A549 treated with CpdA at 1 μM for 4 hours (cell line): ENCODE results near the gene HMGCS1. TPM values are rescaled to one million over a fixed set of nuclear protein-coding genes. Genes with fewer than 3 reads are reported as not detected.

Source experiments
- total RNA-seq: library from RNA; stranded (reverse); fragments of 200-300 nt; extraction: Qiagen RNA extraction; gene quantifications from 5 replicates; pipeline ENCODE4 v1.2.3, GENCODE V29; 2022; ENCODE audit warnings: low read depth

Gene HMGCS1
- 47.8 to 59.0 TPM (median 55.7 TPM) in 5 replicates for total RNA-seq

DNA sequence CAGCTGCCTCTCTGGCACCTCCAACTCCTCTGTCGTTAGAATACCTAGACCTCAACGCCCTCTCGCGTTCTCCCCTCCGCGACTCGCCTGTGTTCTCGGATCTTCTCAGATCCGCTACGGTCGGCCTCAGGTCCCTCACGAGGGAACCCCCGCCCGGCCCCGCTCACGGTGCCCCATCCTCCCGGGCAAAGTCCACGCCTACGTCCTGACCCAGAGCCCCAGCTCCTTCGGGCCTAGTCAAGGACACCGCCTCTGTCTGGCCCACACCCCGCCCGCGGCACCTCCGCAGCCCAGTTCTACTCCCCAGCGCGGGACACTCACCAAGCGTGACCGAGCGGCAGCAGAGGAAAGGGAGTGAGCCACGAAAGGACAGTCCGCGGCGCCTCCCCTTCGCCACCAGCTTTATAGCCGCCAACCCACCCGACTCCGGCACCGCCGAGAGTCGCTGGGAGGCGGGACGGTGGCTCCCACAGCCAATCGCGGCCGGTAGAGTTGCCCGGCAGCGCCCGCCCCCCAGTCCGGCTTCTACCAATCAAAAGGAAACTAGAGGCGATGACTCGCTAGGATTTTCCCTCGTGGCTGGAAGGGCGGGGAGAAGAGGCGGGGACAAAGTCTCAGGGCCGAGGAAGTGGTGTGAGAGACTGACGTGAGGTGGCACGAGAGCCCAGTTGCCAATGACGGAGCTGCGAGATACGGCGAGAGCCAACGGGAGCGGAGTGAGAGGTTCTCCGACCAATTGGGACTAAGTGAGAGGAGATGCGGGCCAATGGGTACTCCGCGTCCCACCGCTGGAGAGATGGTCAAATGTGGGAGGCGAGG, at the start of gene HMGCS1:
Gene HMGCS1, minus strand, starts transcription at position 378 of the 819 bp plus-strand sequence. CDS start 14,447 bp downstream, outside the sequence.

Other genes starting within 250 kb of the HMGCS1 start
- gene ZNF131, start 192.5 kb downstream of the HMGCS1 start, total RNA-seq: 21.5 to 26.9 TPM (median 22.0 TPM) in 5 replicates
- gene NIM1K, start 121.2 kb downstream of the HMGCS1 start, total RNA-seq: 0.27 to 0.41 TPM (median 0.33 TPM) in 4 of 5 replicates, not detected in the other
- gene CCL28, start 99.0 kb upstream of the HMGCS1 start, total RNA-seq: 0.14 to 0.29 TPM (median 0.20 TPM) in 5 replicates
- gene TMEM267, start 170.5 kb upstream of the HMGCS1 start, total RNA-seq: 17.0 to 21.1 TPM (median 21.0 TPM) in 5 replicates
- 5.0 to 5.4 TPM (median 5.3 TPM) in 5 replicates for gene C5orf34, start 201.7 kb upstream of the HMGCS1 start, total RNA-seq
- 102 to 127 TPM (median 112 TPM) in 5 replicates for gene PAIP1, start 243.7 kb upstream of the HMGCS1 start, total RNA-seq